GM13977 (cell line): ENCODE results near the gene NDUFAF7.

Source experiments
- DNase-seq: peaks from one replicate; pipeline ENCODE4 v3.0.0; 2012; ENCODE audit warnings: low spot score
- in situ Hi-C: fragments of 300-500 bp; cut with MboI; formaldehyde crosslinking; loops from one replicate; pipeline ENCODE4 v1.12.0; 2022; ENCODE audit warnings: low sequenced_read_pairs, low pct_unique_long_range_greater_than_20kb, mixed read lengths, inconsistent platforms; ENCODE audit not compliant: unreplicated experiment
- TF ChIP-seq, protein P1 (sequence below): IDR thresholded peaks from 2 replicates; pipeline ENCODE4 v1.5.1; 2012; ENCODE audit warnings: mild to moderate bottlenecking, control low read depth; ENCODE audit not compliant: insufficient read depth; ENCODE audit errors: extremely low read depth, missing control alignments

NDUFAF7 gene

GRCh38 chr2:37230581-37230980 lies 877 bp upstream of the NDUFAF7 start:
- TF ChIP-seq, protein P1, sequence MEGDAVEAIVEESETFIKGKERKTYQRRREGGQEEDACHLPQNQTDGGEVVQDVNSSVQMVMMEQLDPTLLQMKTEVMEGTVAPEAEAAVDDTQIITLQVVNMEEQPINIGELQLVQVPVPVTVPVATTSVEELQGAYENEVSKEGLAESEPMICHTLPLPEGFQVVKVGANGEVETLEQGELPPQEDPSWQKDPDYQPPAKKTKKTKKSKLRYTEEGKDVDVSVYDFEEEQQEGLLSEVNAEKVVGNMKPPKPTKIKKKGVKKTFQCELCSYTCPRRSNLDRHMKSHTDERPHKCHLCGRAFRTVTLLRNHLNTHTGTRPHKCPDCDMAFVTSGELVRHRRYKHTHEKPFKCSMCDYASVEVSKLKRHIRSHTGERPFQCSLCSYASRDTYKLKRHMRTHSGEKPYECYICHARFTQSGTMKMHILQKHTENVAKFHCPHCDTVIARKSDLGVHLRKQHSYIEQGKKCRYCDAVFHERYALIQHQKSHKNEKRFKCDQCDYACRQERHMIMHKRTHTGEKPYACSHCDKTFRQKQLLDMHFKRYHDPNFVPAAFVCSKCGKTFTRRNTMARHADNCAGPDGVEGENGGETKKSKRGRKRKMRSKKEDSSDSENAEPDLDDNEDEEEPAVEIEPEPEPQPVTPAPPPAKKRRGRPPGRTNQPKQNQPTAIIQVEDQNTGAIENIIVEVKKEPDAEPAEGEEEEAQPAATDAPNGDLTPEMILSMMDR = no peak
- in situ Hi-C loops = no loop called here
- DNase-seq = no peak

DNA sequence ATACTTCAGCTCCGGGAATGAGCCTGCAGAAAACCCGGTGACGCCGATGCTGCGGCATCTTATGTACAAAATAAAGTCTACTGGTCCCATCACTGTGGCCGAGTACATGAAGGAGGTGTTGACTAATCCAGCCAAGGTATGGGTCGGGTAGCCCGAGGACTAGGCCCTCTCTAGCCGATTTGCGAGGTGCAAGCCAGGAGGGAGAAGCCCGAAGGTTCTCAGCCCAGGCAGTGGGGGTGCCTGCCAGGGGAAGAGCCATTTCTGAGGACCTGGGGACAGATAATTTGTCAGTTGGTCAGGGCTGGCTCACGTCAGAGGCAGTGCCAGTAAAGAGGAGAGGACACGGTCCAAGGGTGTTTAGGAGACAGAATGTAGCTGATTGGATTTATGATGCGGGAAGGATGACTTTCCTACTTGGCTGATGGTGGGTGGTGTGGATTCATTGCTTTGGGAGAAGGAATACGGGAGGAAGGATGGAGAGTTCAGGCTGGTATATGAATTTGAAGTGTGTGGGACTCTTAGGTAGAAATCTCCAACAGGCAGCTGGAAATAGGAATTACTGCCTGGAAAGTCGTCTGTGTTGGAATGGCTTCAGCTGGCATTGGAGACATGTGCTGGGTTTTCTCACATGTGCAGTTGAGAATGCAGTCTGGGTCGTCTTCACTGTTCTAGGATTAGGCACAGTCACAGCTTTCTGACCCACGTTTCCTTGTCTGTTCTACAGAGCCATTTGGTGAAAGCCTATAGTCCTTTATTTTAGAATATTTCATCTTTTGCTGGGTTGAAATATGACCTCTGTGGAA lies 874 bp downstream of the NDUFAF7 start:
- in situ Hi-C loops = no loop called here
- DNase-seq = peak; percentile 27
- TF ChIP-seq, protein P1 = no peak

- in situ Hi-C loops = no loop called here
- TF ChIP-seq, protein P1 = no peak
- DNase-seq = no peak
Measured at GRCh38 chr2:37243435-37243834, 12.0 kb downstream of the NDUFAF7 start.

- in situ Hi-C loops = no loop called here
- TF ChIP-seq, protein P1 = no peak
- peak; percentile 41 for DNase-seq
Measured at GRCh38 chr2:37244017-37244416, 12.6 kb downstream of the NDUFAF7 start.

DNA sequence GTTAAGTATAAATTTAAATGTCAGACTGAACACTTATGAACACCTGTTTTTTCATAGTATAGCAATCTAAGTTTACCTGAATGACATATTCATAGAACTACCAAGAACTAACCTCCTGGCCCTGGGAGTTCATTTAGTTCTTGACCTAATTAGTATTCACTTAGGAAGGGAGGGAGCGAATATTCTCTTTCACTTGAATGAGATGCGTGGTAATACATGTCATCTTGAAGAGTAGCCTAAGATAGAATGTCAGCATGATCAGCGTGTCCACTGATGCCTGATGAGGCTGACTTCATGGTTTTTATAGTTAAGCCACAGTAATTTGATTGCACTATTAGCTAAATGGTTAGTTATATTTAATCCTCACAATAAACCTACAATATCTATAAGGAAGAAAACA lies 13.3 kb downstream of the NDUFAF7 start:
- in situ Hi-C loops = no loop called here

GRCh38 chr2:37246205-37246604 lies 14.7 kb downstream of the NDUFAF7 start:
- TF ChIP-seq, protein P1 = no peak
- in situ Hi-C loops = no loop called here
- DNase-seq = no peak

More for the DNA sequence above, 13.3 kb downstream of the NDUFAF7 start:
- DNase-seq = no peak
- TF ChIP-seq, protein P1 = no peak
